ENCODE results near the gene CAMTA1. TPM values are rescaled to one million over a fixed set of nuclear protein-coding genes. Genes with fewer than 3 reads are reported as not detected.

Gene CAMTA1
- total RNA-seq, 1 donor from 2014 or later = 72.4 TPM

DNA sequence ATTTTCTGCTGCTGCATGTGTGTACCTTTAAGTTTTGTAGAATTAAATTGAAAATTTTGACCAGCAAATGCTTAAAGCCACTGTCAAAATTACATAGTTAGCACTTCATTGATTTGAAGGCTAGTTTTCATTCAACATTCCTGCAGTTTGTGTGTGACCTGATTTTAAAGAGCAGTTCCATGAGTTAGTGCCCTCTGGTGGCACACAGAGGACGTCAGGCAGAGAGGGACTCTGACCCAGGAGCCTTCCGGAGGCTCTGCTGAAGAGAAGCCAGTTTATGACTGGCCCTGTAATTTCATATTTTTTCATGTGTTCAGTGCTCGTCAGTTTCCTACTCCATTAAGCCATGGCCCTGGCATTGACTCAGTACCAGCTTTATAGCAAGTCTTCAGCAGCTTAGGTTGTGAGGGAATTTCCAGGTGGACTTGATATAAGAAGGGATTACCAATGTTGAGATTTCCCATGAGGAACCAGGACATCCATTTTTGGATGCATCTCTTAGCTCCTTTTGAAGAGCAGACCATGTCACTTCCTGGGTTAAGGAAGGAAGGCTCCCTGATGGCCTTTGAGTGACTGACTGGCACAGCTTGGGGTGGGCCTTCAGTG, 104.7 kb downstream of the CAMTA1 start:
- intact Hi-C loops (cut with DNase I) = no loop called here
- peak; percentile 71 for ATAC-seq
- peak; percentile 70 for DNase-seq (ENCODE audit: low spot score)

DNA sequence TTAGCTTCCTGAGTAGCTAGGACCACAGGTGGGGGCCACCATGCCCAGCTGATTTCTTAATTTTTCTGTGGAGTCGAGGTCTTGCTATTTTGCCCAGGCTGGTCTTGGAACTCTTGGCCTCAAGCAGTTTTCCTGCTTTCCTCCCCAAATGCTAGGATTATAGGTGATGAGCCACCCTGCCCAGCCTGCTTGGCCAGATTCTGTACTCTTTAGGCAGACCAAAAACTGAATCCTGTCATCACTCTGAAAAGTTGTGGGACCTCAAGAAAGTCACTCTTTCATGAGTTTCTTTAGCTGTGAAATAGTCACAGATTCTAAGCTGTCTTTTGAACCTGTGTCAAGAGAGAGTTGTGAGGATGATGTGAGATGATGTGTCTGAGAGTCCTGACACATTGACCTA, 105.4 kb downstream of the CAMTA1 start:
- DNase-seq (ENCODE audit: low spot score) (no peak), ATAC-seq (no peak)
- intact Hi-C loops (cut with DNase I) = no loop called here

DNA sequence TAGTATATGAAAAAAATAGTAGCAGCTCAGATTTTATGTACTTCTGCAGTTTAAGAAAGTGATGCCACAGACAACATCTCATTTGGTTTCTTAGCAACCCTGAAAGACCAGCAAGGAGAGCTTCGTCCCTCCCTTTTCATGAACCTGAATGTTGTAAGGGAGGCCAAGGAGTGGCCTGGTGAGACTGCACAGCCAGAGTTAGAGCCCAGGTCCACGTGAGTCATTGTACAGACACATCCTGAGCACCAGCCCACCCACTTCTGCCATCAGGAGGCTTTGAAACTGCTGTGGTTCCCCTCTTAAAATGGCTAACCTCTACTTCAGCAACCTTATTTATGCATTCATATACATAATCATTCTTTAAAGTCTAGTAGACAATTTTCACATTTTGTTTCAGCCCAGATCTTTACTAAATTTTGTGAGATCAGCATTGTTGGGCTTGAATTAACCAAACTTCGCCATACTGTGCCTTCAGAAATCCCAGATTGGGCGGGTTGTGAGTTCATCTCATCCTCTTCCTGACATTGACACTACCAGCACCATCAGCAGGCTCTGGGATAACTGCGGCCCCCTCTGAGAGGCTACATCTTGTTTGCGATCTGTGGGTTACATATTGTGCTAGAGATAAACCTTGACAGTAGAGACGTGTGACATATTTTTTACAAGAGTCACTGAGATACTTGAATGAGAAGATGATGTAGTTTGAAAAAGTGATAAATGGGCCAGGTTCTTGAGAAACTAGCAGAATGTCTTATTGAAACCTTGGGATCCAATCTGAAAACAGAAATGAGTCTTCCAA, 106.7 kb downstream of the CAMTA1 start:
- ATAC-seq (no peak), DNase-seq (ENCODE audit: low spot score) (no peak)
- intact Hi-C loops (cut with DNase I) = no loop called here

DNA sequence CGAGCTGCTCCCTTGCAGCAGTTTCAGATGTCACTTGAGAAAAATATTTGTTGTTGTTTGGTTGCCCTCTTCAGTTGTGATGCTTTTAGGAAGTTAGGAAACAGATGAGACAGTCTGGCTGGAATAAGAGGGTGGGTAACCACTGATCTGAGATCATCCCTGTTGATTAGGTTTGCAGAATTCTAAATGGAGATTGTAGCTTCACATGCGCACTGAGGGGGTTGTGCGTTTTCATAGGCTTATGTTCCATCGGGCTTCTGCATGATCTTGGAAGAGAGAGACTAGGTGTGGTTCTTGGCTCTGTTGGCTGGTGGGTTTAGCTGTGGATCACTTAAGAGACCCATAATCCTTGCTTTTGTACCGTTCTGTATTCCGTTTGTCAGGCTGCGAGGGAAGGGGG, 108.1 kb downstream of the CAMTA1 start:
- no peak for DNase-seq (ENCODE audit: low spot score)
- ATAC-seq = no peak
- intact Hi-C loops (cut with DNase I) = no loop called here

DNA sequence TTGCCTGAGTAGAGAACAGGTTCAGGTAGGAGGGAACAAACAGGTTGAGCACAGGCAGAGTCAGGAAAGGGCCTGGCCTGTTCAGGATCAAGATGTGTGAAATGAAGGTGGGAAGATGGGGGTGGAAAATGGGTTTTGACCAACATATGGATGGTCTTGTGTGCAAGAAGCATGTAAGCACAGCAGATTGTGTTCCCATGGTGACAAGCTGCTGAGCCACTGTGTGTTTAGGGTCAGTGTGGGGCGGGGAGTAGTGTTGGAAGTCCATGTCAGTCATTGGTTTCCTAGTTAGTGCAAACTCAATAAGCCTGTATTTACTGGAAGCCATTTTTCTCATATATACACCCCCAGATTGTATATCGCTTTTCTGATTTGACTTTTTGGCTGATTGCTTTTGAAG, 111.9 kb downstream of the CAMTA1 start:
- intact Hi-C loops (cut with DNase I) = no loop called here
- DNase-seq (ENCODE audit: low spot score) = no peak
- no peak for ATAC-seq

DNA sequence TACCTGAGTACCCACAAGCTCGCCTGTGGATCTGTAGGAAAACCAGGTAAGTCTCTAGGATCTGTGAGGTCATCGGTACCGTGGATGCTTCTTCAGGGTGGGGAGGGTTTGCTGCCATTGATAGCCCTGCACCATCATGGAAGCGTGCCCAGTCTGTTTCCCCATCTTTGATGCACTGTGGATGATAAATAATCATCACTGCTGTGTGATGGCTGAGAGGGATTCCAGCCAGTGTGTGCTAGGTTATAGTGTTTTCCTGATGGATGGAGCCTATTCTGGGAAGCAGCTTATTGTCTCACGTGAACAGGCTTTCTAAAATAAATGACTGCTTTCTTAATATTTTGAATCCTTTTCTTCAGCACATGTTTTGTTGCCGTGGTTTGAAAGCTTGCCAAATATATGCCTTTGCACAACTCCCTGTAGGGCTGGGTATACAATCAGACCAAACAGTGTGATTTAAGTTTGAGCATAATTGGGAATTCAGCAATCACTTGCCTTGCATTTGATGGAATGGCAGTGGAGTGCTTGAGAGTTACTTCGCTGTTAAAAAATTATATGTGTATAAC, 113.8 kb downstream of the CAMTA1 start:
- no peak for ATAC-seq
- DNase-seq (ENCODE audit: low spot score) = no peak
- intact Hi-C loops (cut with DNase I) = no loop called here

DNA sequence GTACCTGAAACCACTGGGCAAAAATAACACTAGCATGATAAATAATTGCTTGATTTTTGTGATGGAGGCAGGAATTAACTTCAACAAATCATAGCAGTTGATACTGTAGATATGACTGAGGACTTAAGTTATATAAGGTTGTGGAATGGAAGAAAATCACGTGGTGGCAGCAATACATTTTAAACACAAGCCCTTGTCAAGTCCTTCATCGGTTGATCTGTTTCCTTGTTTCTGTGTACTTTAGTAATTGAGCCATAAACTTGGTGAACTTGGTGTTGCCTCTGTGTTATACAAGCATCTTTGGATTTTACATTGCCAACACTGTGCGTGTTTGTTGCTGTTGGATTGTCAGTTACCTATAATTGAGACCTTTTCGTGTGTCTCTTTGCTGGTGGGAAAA, 114.4 kb downstream of the CAMTA1 start:
- ATAC-seq = no peak
- intact Hi-C loops (cut with DNase I) = no loop called here
- DNase-seq (ENCODE audit: low spot score) = no peak

DNA sequence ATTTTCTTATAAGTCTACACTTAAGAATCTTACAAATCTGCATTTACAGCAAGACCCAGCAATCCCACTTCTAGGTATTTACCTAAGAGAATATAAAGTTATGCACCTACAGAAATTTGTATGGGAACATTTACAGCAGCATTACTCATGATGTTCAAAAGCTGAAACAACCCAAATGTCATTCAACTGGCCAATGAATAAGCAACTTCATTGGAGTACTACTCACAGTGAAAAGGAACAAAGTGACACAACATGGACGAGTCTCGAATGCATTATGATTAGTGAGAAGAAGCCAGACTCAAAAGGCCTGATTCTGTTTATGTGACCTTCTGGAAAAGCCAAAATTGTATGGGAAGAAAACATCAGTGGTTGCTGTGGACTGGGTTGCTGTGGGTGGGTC, 116.9 kb downstream of the CAMTA1 start:
- intact Hi-C loops (cut with DNase I) = no loop called here
- no peak for ATAC-seq

DNA sequence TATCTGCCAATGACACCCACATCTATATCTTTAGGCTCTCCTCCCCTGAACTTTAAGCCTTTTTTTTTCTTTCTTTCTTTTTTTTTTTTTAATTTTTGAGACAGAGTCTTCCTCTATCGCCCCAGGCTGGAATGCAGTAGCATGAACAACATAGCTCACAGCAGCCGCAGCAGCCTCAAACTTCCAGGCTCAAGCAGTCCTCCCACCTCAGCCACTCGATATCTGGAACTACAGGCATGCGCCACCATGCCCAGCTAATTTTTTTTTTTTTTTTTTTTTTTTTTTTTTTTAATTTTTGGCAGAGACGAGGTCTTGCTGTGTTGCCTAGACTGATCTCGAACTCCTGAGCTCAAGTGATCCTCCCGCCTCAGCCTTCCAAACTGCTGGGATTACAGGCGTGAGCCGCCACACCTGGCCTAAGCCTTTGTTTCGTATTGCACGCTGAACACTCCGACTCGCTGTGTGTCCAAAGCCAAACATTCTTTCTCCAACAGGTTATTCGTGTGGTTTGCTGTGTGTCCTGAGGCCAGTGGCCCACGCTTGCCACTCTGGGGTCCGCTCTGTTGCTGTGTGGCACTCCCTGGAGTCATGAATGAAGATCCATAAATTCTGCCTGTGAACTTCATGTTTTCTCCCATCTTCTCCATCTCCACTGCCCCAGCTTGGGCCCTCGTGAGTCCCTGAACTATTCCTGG, 119.4 kb downstream of the CAMTA1 start:
- no peak for DNase-seq (ENCODE audit: low spot score)
- intact Hi-C loops (cut with DNase I) = no loop called here
- ATAC-seq = no peak

More for the DNA sequence above, 116.9 kb downstream of the CAMTA1 start:
- no peak for DNase-seq (ENCODE audit: low spot score)

DNA sequence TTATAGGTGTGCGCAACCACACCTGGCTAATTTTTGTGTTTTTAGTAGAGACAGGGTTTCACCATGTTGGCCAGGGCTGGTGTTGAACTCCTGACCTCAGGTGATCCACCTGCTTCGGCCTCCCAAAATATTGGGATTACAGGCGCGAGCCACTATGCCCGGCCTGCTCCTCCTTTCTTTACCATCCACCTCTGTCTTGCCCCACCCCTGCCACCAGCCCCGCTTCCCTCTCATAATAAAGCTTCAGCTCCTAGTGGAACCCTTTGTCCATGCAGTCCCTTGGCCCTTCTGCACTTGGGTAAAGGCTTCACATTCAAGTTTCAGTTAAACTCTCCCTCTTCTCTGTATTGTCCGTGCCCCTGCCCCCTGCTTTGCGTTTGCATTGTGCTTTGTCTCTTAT, 120.1 kb downstream of the CAMTA1 start:
- ATAC-seq (no peak), DNase-seq (ENCODE audit: low spot score) (no peak)
- intact Hi-C loops (cut with DNase I) = no loop called here

DNA sequence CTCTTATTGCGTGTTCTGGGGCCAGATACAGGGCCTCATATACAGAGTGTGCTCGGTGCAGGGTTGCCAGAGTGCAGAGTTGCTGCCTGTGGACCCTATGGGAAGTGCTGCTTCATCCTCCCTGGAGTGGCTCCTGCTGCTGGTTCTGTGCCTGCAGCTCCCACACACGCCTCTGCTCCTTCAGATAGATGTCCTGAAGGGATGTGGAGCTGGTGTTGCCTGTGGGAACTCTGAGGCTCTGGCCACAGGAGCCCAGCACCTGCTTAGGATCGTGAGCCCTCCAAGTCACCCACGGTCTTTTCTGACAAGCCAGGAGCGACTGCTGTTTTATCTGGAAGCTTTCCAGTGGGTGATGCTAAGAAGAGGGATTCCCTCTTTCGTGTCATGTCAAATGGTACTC, 120.5 kb downstream of the CAMTA1 start:
- DNase-seq (ENCODE audit: low spot score) (no peak), ATAC-seq (no peak)
- intact Hi-C loops (cut with DNase I) = no loop called here

DNA sequence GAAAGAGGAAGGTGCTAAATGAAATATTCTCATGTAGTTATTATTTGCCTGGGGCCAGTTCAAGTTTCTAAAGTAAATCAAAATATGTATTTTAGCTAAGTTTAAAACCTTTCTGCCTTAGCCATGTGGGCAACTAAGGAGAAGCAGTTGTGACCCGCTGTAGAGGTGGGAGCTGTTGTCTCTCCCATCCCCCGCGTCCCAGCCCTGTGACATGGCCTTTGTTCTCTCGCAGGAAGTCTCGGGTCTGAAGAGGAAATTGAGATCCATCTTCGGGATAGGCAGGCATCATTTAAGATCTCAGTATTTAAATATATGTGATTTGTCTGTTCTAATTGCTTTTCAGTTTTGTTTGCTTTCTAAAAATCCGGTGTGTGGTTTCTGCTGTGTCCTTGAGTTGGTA, 121.5 kb downstream of the CAMTA1 start:
- no peak for DNase-seq (ENCODE audit: low spot score)
- no peak for ATAC-seq
- intact Hi-C loops (cut with DNase I) = no loop called here

DNA sequence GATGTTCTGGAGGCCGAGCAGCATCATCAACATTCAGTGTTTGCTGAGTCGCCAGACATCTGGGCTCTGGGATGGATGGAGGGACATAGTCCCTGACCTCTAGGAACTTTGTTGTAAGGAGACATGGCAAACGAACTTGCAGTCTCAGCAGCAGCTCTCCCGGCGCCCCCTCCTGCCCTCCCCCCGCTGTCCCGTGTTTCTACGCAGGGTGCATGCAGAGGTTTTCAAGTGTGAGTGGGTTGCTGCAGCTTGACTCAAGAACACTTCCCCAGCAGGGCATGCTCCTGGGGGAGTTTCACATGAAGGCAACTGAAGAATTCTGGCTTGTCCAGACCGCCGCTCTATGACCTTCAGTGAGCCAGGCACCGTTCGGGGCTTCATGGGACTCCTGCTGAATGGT, 121.9 kb downstream of the CAMTA1 start:
- intact Hi-C loops (cut with DNase I) = no loop called here
- ATAC-seq (no peak), DNase-seq (ENCODE audit: low spot score) (no peak)

DNA sequence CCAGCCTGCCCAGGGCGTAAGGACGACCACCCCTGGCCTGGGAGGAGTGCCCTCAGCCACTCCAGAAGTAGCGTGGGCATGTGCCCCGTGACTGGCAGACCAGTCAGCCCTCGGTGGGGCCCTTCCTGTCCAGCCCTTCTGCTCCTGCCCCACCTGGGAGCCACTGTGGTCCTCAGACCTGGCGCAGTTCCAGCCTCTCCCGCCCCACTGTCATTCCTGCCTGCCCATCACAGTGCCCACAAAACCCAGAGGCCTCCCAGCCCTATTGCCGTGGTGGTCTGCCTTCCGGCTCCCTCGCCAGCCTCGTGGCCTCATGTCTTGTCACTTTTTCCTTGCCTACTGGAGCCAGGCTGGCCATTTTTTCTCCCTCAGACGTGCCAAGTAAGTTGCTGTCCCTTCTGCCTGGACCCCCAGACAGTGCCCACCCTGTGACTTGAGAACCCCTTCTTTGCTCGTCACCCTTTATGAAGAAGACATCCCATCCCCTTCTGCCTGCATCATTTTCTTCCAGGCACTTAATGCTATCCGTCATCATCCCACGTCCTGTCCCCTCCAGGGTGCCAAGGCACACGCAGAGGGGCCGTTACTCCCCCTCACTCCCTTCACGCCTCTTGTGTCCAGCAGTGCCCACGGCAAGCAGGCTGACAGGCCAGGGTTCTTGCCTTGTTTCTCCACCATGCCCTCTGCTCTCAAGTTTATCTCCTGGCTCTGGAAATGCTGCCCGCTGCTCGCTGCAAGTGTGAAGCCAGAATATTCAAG, 122.6 kb downstream of the CAMTA1 start:
- ATAC-seq (no peak), DNase-seq (ENCODE audit: low spot score) (no peak)
- intact Hi-C loops (cut with DNase I) = no loop called here

DNA sequence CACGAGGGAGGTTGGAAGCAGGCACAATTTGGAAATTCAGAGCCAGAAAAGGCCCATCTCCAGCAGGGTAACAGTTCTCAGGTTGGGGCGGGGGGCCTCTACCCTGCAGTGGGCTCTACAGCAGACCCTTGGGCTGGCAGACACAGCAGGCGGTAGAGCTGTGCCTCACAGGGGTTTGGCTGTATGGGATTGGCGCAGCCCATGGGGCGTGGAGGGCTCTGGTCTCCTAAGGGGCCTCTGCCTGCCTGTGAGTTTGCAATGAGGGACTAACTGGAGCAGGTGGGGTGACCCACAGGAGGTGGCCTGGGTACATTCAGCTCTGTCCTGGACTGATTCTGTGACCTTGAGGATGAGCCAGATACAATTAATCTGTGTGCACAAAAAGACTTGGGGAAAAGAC, 124.1 kb downstream of the CAMTA1 start:
- no peak for ATAC-seq
- intact Hi-C loops (cut with DNase I) = no loop called here
- no peak for DNase-seq (ENCODE audit: low spot score)

DNA sequence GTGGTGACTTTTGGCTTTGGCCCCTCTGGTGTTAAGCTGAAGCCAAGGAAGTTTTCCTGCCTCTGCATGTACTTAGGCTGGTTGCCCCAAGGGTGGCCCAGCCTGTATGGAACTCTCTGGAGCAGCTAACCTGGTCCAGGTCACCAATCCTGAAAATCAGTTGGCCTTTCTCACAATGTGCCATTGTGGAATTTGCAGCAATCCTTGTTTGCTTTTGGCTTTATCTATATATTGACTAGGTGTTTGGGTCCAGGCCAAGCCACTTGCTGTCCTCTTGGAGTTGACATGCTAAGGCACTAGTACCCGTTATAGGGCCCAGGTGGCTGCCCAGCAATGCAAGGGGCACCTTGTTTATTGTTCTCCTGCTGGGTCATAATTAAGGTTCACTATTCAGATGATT, 124.6 kb downstream of the CAMTA1 start:
- peak; percentile 37 for DNase-seq (ENCODE audit: low spot score)
- no peak for ATAC-seq
- intact Hi-C loops (cut with DNase I) = no loop called here

DNA sequence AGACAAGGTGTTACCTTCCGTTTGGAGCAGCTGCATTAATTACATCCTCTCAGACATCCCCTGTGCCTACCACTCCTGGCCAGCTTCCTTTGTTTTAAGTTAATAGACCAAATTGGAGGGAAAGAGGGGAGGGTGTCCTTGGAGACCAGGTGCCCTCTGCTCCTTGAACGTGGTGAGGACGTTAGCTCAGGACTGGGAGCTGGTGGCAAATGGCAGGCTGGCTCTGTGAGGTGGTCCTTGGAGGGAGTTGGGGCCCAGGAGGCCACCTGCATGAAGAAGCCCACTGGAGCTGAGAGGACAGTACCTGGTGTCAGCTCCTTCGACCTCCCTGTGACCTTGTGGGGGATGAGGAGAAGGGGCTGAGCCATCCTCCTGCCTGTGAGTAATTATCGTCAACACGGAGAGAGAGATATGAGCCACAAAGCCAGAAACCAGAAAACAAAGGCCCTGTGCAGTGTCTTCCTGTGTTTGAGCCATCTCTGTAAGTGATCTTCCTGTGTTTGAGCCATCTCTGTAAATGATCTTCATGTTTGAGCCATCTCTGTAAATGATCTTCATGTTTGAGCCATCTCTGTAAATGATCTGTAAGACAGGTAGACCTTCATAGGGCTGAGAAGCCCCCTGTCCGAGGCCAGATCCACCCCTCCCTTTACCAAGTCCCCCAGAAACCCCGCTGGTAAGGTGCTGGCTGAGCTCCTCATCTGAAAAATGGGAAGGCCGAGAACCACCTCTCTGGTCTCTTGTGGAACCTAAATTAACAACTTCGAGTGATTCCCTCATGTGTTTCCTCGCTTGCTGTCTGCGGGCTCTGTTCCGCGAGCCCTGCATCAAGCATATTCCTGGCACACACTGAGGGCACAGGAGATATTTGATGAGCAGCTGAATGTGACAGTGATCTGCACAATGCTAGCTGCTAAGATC, 126.0 kb downstream of the CAMTA1 start:
- intact Hi-C loops (cut with DNase I) = no loop called here
- DNase-seq (ENCODE audit: low spot score) = peak; percentile 21
- no peak for ATAC-seq

DNA sequence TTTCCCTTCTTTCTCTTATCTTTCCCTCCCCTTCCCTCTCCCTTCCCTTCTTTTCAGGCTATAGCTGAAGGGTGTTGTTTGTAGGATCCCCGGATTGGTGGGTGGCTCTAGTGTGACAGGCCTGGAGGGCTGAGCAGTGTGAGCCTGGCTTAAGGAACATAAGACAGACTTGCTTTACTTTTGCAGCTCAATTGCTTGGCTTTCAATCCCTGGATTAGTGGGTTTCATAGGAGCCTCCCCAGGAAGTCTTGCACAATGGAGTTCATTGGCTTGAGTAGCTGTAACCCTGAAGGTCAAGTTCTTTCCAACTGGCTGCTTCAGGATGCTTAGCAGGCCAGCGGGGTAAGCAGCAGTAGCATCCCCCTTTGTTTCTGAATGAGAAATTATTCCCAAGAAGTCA, 126.7 kb downstream of the CAMTA1 start:
- intact Hi-C loops (cut with DNase I) = no loop called here
- peak; percentile 89 for ATAC-seq
- peak; percentile 31 for DNase-seq (ENCODE audit: low spot score)

All from sciatic nerve (tissue), 2 donors.